ENCODE data around the gene DRC1. TPM values are rescaled to one million over a fixed set of nuclear protein-coding genes. Genes with fewer than 3 reads are reported as not detected.

DRC1 gene
- total RNA-seq, 2 donors from 2014 or later = not detected

DNA sequence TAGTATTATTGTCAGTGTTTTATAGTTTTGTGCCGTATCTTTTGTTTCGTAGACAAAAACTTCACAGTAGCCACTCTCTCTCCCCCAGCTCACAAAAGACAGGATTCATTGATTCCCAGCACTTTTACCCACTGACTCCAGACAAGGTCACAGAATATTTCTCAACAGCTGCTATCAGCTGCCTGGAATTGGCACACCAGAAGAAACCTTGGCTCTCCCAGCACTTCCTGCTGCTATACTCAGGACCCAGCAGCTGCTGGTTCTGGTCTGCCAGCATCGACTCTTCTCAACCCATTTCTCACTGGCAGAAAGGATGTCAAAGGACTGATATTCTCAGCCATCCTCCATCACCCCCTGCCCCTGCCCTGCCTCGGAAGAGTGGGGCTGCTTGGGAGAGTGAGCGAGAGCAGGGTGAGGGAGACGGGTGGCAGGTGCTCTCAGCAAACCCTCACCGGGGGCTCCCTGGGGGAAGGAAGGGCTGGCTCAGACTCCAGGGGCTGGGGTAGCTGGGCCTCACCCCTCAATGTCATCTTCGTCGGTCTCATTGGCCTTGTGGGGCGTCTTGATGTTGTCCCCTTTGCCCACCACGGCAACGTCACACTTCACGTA lies 82.3 kb downstream of the DRC1 start:
- DNase-seq = no peak
- peak; percentile 68 to 87 for ATAC-seq

DNA sequence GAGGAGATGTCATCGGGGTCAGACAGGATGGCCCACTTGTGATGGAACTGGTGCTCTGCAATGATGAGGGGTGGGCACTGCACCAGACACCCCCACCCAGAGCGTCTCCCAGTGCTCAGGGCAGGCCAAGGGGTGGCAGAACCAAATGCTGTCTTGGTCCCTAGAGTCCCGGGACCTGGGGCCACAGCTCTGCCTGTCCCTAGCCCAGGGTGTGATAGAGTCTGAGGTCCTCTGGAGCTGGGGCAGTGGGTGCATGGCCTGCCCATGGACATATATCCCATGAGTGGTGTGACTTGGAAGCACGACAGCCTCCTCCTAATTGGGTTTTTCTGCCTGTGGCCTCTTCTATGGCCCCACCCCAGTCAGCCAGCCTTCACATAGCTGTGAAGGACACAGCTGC lies 82.9 kb downstream of the DRC1 start:
- DNase-seq (no peak), ATAC-seq (no peak)

More for the DNA sequence above, 82.3 kb downstream of the DRC1 start:
- intact Hi-C loops (cut with DNase I) = no loop called here

DNA sequence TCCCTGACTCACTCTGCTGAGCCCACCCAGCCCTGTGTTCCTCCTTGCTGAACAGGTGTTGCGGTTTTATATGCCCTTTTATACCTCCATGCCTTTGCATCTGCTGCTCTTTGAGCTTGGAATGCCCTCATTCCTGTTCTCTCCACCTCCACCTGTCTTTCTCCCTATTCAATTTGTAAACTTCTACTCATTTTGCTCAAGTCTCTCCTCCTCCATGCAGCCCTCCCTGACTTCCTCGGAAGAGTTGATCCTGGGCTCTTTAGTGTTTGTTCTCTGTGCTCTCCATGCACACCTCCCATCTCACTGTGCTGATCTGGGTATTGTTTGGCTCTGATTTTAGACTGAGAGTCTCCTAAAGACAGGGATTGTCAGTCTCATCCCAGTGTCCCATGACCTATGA lies 83.4 kb downstream of the DRC1 start:
- intact Hi-C loops (cut with DNase I) = no loop called here
- DNase-seq = no peak
- ATAC-seq = no peak

More for the DNA sequence above, 82.9 kb downstream of the DRC1 start:
- intact Hi-C loops (cut with DNase I) = no loop called here

DNA sequence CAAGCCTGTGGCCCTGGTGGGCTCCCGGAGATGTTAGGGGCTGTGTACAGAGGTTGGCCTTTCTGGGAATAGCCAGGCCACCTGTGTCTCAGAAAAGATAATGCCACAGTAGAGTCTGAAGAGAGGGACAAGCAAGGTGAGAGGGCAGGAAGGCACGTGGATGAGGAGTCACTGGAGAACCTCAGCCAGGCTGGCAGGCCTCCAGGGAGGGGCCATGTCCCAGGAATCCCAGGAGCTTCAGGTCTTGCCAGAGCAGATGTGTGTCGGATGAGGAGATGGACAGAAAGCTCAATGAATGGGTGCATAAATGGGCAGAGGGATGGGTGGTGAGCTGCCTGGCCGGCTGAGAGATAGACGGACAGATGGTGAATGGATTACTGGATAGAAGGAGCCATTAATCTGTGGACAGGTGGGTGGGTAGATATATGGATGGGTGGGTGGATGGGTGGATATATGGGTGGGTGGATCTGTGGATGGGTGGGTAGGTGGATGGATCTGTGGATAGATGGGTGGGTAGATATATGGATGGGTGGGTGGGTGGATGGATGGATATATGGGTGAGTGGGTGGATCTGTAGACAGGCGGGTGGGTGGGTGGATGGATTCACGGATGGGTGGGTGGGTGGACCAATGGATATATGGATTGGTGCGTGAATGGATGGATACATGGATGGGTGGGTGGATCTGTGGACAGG lies 84.2 kb downstream of the DRC1 start:
- no peak for ATAC-seq
- no peak for DNase-seq
- intact Hi-C loops (cut with DNase I) = no loop called here

DNA sequence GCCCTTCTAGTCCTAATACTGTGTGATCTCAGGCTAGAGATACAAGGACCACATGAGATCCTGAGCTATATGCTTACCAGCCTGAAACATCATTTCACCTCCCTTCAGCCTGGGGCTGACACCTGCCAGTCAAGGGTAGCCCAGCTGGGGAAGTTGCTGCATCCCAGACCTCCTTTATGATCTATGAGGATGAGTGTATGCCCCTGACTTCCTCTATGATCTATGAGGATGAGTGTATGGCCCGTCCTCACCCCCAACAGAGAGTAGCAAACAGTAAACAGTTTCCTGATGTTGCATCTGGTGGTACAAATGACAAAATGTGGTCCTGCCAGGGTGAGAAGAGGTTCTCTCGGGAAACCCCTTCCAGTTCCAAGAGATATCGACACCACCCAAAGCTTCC lies 85.1 kb downstream of the DRC1 start:
- intact Hi-C loops (cut with DNase I) = no loop called here
- DNase-seq = no peak
- ATAC-seq = no peak

DNA sequence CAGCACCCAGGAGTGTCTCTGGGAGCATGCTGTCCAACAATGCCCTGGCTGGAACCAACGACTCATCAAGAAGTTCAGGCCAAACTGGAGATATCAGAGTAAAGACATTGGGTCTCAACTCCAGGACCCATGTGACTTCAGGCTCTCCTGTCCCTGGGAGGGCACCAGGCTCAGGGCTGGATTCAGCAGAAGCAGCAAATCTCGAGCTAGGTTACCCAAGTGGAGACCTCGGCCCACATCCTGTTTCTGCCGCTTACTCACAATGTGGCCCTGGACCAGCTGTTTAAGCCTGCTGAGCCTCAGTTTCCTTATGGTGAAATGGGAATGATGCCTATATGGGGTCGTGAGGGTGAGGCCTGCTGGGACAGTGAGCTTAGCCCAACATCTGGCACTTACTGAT lies 85.5 kb downstream of the DRC1 start:
- ATAC-seq (no peak), DNase-seq (no peak)
- intact Hi-C loops (cut with DNase I) = no loop called here

DNA sequence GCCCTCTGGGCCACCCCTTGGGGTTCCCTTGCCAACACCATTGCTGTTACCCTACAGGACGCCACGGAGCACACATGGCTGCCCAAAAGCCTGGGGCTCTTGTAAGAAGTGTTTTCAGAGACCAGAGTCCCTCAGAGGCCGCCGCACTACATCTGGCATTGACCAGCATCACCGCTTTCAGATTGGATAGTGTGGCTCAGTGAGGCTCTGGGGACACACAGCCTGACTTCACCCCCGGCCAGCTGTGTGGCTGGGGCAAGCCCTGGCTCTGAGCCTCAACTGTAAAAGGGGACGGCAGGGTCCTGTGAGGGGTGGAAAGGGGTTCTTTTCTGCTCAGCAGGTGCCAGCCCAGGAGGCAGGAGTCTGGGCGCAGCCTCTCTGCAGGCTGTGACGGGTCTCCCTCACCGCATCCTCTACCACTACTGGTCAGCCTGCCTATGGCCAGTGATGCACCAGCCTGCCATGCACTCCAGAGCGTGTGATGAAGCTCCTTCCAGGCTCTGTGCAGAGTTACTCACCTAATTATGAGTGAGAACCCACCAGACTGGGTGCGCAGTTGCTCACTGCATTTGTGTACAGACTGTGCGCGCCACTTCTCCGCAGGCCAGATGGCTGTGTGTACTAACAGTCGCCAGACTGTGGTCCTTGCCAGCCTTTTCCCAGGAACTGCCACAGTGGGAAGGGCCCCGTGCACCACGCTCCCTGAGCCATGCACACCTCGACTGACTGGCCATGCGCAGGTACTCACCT lies 86.9 kb downstream of the DRC1 start:
- intact Hi-C loops (cut with DNase I) = no loop called here
- DNase-seq (no peak), ATAC-seq (no peak)

DNA sequence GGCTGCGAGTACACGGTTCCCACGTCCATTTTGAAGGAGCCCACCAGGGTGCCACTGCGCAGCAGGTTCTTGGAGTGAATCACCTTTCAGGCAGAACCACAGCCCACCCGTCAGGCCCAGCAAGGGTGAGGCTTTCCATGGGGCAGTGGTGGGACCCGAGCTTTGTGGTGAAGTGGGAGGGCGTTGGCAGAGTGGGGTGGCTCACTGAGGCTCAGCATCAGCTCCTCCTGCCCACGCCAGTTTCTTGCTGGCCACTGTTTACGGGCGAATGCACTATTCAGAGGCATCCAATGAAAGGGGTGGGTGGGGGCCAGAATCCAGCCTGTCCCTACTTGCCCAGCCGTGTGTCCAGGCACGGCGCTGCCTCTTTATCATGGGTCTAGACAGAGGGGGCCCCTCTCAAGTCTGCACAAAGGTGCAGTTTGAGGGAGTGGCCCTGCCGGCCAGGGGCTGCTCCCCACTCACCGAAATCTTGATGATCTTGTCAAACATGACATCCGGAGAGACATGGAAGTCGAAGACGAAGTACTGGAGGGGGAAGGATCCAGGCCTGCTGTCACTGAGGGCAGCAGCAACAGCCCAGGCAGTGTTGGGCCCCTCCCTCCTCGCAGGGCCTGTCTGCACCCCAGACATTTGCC lies 87.6 kb downstream of the DRC1 start:
- DNase-seq (no peak), ATAC-seq (no peak)
- intact Hi-C loops (cut with DNase I) = no loop called here

DNA sequence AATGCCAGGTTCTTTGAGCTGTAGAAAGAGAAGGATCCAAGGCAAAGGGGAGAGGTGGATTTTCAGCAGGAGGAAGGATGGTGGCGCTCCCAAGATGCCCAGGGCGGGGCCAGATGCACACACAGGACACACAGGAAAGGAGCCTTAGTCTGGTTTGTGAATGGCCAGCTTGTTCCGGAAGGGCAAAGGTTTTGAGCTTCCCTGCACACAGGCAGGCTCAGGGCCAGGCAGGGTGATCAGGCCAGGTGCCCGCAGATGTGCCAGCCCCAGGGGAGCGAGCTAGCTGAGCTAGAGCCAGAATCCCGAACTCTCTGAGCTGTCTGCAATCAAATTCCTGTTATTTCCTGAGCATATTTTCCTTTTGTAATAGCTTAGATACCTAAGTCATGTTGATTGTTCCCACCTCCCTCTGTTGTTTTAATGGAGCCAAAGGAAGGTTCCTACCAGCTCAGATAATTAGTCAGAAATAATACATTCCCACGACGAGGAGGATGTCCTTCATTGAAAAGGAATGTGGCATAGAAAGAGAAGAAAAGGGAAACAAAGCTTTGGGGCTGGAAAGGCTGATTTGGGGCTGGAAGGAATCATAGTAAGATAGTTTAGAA lies 89.9 kb downstream of the DRC1 start:
- DNase-seq (no peak), ATAC-seq (no peak)
- intact Hi-C loops (cut with DNase I) = no loop called here

DNA sequence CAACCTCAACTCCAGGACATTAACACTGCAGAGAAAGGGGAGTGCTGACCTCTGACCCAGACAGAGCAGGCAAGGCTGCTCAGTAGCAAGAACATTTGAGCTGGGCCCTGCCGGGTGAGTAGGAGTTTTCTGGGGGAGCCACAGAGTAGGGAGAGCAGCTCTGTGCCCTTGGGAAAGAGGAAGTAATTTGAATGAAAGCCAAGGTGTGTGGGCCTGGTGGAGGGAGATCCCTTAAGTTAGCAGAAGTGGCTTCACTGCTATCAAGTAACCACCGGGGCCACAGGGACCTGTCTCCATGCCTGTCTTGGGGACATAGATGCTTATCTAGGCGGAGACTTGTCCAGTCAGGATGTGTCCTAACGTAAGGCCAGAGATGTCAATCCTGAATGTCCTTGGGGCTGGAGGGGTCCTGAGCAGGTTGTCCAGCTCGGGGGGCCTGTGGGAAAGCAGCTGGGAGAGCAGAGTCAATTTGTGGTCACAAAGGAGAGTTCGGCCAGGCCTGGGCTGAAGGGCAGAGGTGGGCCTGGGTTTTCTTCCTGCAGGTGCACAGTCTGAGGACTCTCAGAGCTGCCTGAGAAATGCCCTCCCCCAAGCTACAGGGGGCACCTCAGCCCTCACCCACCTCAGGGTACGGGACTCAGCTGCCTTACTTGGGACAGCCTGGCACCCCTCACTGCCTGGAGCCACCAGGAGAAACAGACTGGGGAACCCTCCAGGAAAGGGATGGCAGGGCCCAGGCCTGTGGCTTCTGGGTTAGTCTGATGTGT lies 91.2 kb downstream of the DRC1 start:
- DNase-seq (no peak), ATAC-seq (no peak)
- intact Hi-C loops (cut with DNase I) = no loop called here

DNA sequence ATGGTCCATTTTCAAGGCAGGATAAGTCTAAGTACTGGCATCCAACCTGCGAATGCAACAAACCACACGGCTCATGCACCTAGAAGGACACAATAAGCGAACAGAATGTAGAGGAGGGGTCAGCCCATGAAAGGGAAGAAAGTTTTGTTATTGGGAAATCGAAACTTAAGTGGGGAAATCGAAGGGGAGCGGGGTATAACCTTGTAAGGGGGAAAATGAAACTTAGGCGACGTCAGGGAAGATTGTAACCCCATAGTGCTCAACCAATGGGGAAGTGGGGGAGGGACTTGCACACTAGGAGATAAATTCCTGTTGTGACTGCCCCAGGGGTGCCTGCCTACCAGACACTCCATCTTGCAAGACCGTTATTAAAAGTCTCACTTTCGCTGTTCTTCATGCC lies 91.8 kb downstream of the DRC1 start:
- intact Hi-C loops (cut with DNase I) = no loop called here
- no peak for ATAC-seq
- DNase-seq = no peak

DNA sequence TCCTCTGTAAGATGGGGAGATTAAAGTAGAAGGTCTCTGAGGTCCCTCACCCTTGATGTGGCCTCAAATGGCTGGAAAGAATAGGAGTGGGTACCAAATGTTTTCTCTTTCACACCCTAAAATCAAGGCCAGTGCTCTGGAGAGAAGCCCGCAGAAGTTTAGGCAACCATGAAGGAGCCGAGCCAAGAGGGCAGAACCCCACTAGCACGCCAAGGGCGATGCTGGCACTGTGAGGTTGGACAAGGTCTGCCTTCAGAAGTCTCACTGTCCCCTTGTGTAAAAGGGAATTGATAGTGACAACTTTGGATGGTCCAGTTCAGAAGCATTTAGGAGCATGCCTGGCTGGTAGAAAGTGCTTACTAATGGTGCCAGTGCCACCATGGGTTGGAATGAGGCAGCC lies 92.5 kb downstream of the DRC1 start:
- intact Hi-C loops (cut with DNase I) = no loop called here
- DNase-seq (no peak), ATAC-seq (peak in 1 of 2 donors; percentile 41)

DNA sequence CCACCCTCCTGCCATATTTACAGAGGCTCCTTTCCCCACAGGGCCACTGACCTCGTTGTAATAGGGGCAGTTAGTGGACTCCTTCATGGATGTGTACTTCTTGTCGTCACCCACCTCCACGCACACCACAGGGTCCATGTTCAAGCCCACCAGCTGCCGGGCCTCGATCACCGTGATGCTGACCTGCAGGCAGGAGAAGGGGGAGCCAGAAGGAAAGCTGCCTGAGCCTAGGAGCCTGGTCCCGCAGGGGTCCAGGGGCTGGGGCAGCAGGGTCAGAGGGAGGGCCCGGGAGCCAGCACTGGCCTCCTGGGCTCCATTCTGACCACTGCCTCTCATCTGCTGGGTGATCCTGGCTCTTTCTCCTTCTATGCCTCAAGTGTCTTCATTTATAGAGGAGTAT lies 93.2 kb downstream of the DRC1 start:
- ATAC-seq (no peak), DNase-seq (no peak)
- intact Hi-C loops (cut with DNase I) = no loop called here

DNA sequence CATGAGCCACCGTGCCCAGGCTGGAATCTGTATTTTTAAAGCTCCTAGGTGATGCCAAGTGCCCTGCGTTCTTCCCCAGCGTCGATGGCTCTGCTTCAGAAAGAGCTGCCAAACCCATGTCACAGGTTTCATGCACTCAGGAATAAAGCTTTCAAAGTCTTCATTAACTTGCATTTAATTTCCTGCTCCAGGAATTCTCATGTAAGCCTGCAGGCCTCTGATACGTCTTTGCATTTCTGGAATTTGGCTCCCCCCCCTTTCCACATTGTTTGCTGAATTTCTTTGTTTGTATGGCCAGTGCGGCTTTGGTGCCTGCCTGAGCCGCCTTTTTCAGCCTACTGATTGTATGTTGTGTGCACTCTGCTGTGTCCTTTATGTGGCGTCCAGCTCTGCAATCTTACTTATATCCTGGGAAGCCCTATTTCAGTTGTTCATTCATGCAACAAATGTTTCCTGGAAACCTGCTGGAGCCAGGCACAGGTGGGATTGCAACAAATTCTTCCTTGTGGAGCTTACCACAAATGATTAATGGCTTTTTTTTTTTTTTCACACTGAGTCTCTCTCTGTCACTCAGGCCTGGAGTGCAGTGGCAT lies 94.1 kb downstream of the DRC1 start:
- ATAC-seq (no peak), DNase-seq (no peak)
- intact Hi-C loops (cut with DNase I) = no loop called here

DNA sequence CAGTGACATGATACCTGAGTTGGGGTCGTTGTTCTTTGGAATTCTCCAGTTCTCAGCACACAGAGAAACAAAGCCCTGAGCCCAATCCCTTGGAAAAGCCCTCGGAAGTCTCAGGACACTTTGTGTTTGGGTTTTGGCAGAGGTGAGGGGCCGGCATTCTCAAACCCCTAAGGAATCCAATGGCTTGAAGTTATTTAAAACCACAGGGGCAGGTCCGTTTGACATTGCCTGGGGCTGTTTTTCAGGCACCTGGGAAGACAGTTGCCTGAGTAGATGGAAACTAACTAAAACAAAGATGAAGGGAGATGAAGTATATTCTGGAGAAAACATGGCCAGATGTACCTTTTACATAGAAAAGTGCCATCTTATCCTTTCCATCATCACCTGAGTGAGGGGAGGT lies 98.7 kb downstream of the DRC1 start:
- intact Hi-C loops (cut with DNase I) = loop anchor here in 1 of 2 donors (5.0 kb wide), 1 partner anchor 77 kb away; no protein-coding TSS in a partner anchor
- ATAC-seq = no peak
- no peak for DNase-seq

DNA sequence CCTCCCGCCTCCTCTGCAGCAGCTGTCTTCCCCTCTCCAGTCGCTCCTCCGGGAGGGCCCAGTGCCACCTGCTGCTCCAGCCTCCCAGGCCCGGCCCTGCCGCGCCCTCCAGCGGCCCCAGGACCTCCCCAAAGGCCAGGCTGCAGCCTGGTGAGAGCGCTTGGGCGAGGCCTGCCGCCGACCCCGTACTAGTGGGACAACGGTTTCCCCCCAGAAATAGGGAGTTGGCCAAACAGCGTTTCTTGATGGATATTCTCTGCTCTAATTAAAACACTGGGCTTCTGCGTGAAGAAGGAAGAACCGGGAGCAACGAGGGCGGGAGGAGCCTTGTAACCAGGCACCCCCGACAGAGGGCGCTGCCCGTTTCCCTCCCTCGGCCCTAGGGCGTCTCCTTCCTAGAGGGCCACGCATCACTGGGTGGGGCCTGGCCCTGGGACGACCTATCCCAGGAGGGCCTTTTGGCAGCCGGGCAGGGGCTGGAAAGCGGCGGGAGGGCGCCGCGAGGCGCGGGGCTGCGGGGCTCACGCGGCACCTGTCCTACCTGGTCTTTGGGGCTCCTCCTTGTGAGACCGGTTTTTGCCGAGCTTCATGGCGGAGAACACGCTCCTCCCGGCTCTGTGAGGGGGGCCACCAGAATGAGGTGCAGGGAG lies 101.6 kb downstream of the DRC1 start:
- DNase-seq = peak; percentile 80
- ATAC-seq = peak; percentile 94 to 97
- intact Hi-C loops (cut with DNase I) = loop anchor here in 1 of 2 donors (5.0 kb wide), 1 partner anchor 74 kb away; no protein-coding TSS in a partner anchor

DNA sequence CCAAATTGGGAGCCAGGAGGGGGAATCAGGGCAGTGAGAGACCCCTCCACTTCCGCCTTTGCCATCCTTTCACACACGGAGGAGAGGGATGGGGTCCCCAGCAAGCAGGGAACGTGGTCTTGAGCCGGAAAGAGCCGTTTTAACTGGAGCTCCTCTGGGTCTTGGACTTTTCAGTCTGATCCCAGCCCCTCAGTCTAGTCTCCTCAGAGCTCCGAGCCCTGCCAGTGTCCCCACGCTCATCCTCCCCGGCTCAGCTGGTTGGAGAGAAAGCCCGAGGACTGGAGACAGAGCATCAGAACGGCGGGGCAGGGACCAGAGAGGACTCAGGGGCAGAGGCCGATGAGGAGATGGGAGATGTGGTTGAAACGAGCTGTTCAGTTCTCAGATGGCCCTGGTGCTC lies 102.3 kb downstream of the DRC1 start:
- no peak for DNase-seq
- intact Hi-C loops (cut with DNase I) = loop anchor here in 1 of 2 donors (5.0 kb wide), 1 partner anchor 73 kb away; no protein-coding TSS in a partner anchor
- ATAC-seq = peak in 1 of 2 donors; percentile 20

DNA sequence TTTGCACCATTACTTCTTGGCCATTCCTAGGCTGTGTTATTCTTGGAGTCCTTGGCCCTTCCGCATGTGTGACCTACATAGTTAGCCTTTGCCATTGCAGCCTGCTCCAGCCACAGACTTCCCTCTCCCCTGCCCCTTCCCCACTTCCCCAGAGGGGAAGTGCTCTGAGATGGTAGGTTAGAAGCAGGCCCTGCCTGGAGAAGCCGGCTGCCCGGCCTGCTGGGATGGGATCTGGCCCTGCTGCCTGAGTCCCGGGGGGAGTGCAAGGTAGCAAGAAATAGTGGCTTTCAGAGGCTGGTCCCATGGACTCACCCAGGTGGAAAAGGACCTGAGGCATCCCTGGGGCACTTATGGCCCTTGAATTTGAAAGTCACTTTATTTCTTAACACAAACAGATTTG lies 104.6 kb downstream of the DRC1 start:
- no peak for ATAC-seq
- intact Hi-C loops (cut with DNase I) = no loop called here
- DNase-seq = no peak
